ENCODE measurements around the gene FILIP1. TPM values are rescaled to one million over a fixed set of nuclear protein-coding genes. Genes with fewer than 3 reads are reported as not detected.

The FILIP1 gene
- total RNA-seq, 4 donors from 2014 or later: 36.0 to 57.6 (median 48.0) TPM

- WGBS, 2 donors (ENCODE audit: low coverage in 1 of 2): 43 to 47% methylated on average over 4 of the region's 4 CpGs
- peak; percentile 76 for ATAC-seq
- peak overlapping the region; percentile 67 to 78 (median 75) for H3K27ac ChIP-seq
- no peak for TF ChIP-seq POLR2A (IDR thresholded peaks at IDR 0.05)
- TF ChIP-seq POLR2AphosphoS5 (IDR thresholded peaks at IDR 0.05): peak; percentile 36
- TF ChIP-seq EP300 (IDR thresholded peaks at IDR 0.05): no peak
- no peak for TF ChIP-seq CTCF (IDR thresholded peaks at IDR 0.05)
- no peaks in the 10 kb centered on the region for H3K9me3 ChIP-seq
- peaks cover 14 to 68% (median 19%) of the 10 kb centered on the region in 3 donors for H3K4me1 ChIP-seq
- no peak overlapping the region for H3K4me3 ChIP-seq
- no peaks in the 10 kb centered on the region for H3K27me3 ChIP-seq
- no peaks in the 10 kb centered on the region for H3K36me3 ChIP-seq
Observed at GRCh38 chr6:75481936-75482593, 11.5 kb downstream of the FILIP1 start.

- ATAC-seq: peak; percentile 17
- Histone ChIP-seq H3K27me3 (no peaks in the 10 kb centered on the region), H3K4me1 (peaks cover 13 to 63% (median 17%) of the 10 kb centered on the region in 3 donors), H3K9me3 (no peaks in the 10 kb centered on the region), H3K36me3 (no peaks in the 10 kb centered on the region), H3K27ac (peak overlapping the region; percentile 67 to 78 (median 75)), H3K4me3 (no peak overlapping the region)
- 40 to 57% methylated on average over 1 of the region's 1 CpG for WGBS, 2 donors (ENCODE audit: low coverage in 1 of 2)
- TF ChIP-seq POLR2AphosphoS5 (IDR thresholded peaks at IDR 0.05): no peak
- no peak for TF ChIP-seq CTCF (IDR thresholded peaks at IDR 0.05)
- no peak for TF ChIP-seq POLR2A (IDR thresholded peaks at IDR 0.05)
- TF ChIP-seq EP300 (IDR thresholded peaks at IDR 0.05): no peak
Observed at GRCh38 chr6:75481394-75481793, 12.2 kb downstream of the FILIP1 start.

GRCh38 chr6:75480425-75480824 is 13.2 kb downstream of the FILIP1 start:
- Histone ChIP-seq H3K36me3 (no peaks in the 10 kb centered on the region), H3K27ac (peak overlapping the region; percentile 67 to 78 (median 75)), H3K4me1 (peaks cover 13 to 54% (median 17%) of the 10 kb centered on the region in 3 donors), H3K4me3 (no peak overlapping the region), H3K27me3 (no peaks in the 10 kb centered on the region), H3K9me3 (no peaks in the 10 kb centered on the region)
- WGBS, 2 donors (ENCODE audit: low coverage in 1 of 2): 11 to 38% methylated on average over 1 of the region's 1 CpG
- TF ChIP-seq EP300 (IDR thresholded peaks at IDR 0.05) (no peak), POLR2AphosphoS5 (IDR thresholded peaks at IDR 0.05) (no peak), CTCF (IDR thresholded peaks at IDR 0.05) (no peak), POLR2A (IDR thresholded peaks at IDR 0.05) (no peak)
- ATAC-seq: no peak

- Histone ChIP-seq H3K4me1 (peaks cover 13 to 47% (median 17%) of the 10 kb centered on the region in 3 donors), H3K36me3 (no peaks in the 10 kb centered on the region), H3K4me3 (no peak overlapping the region), H3K9me3 (no peaks in the 10 kb centered on the region), H3K27me3 (no peaks in the 10 kb centered on the region), H3K27ac (peak overlapping the region in 1 of 4 donors; percentile 67)
- TF ChIP-seq EP300 (IDR thresholded peaks at IDR 0.05): no peak
- no peak for TF ChIP-seq POLR2AphosphoS5 (IDR thresholded peaks at IDR 0.05)
- TF ChIP-seq POLR2A (IDR thresholded peaks at IDR 0.05): no peak
- TF ChIP-seq CTCF (IDR thresholded peaks at IDR 0.05): no peak
- no peak for ATAC-seq
- WGBS, 2 donors (ENCODE audit: low coverage in 1 of 2): 94% methylated on average over 5 of the region's 6 CpGs; no CpG with 5 or more reads in 1 of the 2 donors
Observed at GRCh38 chr6:75479712-75480111, 13.9 kb downstream of the FILIP1 start.

DNA sequence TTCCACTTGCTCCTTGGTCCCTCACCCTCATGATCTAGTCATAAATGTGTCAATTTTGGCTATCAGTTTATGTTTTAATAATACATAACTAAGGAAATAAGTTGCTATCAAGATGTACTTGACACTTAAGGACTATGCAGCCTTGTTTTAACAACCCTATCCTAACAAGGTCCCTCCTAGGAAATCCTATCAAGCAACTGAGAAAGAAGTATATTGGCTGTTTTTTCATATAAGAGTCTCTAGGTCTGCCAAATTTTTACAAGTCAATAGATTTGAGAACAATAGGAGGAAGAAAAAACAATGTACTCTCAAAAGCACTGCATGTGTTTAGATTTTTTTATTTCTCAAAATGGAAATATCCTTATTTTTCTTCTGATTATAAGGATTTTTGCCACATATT is 14.7 kb downstream of the FILIP1 start:
- Histone ChIP-seq H3K36me3 (no peaks in the 10 kb centered on the region), H3K27ac (peak overlapping the region in 1 of 4 donors; percentile 32), H3K9me3 (no peaks in the 10 kb centered on the region), H3K4me1 (peaks cover 13 to 41% (median 17%) of the 10 kb centered on the region in 3 donors), H3K4me3 (no peak overlapping the region), H3K27me3 (no peaks in the 10 kb centered on the region)
- ATAC-seq: no peak
- TF ChIP-seq EP300 (IDR thresholded peaks at IDR 0.05) (no peak), CTCF (IDR thresholded peaks at IDR 0.05) (no peak), POLR2A (IDR thresholded peaks at IDR 0.05) (no peak), POLR2AphosphoS5 (IDR thresholded peaks at IDR 0.05) (no peak)
